OCI-LY1 (cell line): ENCODE results near the gene CPXM1.

Experiments used
- H2AFZ ChIP-seq: fragments of 200-600 bp; sonication (generic), shearing (Covaris generic); 2 replicates; pipeline ENCODE4 v1.6.0; 2014; ENCODE audit warnings: antibody characterized with exemption, mild to moderate bottlenecking, low read length
- H3F3A ChIP-seq: fragments of 200-600 bp; sonication (generic), shearing (Covaris generic); 2 replicates; pipeline ENCODE4 v1.6.0; 2014; ENCODE audit warnings: mild to moderate bottlenecking, antibody characterized with exemption, low read length, moderate library complexity; ENCODE audit not compliant: insufficient read depth
- H3K27ac ChIP-seq: fragments of 200-600 bp; sonication (generic); 2 replicates; pipeline ENCODE4 v1.5.1; 2014; ENCODE audit warnings: low read length, mixed run types, mild to moderate bottlenecking, low read depth; ENCODE audit not compliant: poor library complexity, severe bottlenecking
- H3K27me3 ChIP-seq: fragments of 200-600 bp; sonication (generic); 2 replicates; pipeline ENCODE4 v1.6.0; 2014; ENCODE audit warnings: antibody characterized with exemption, mild to moderate bottlenecking, low read length, moderate library complexity; ENCODE audit not compliant: insufficient read depth
- H3K36me3 ChIP-seq: fragments of 200-600 bp; sonication (generic); 2 replicates; pipeline ENCODE4 v1.6.1; 2014; ENCODE audit warnings: mild to moderate bottlenecking, antibody characterized with exemption, low read length, moderate library complexity, mixed read lengths; ENCODE audit not compliant: insufficient read depth
- H3K4me1 ChIP-seq: fragments of 200-600 bp; sonication (generic); 2 replicates; pipeline ENCODE4 v1.5.1; 2014; ENCODE audit warnings: mild to moderate bottlenecking, low read length, moderate library complexity; ENCODE audit not compliant: insufficient read depth, severe bottlenecking
- H3K4me2 ChIP-seq: fragments of 200-600 bp; sonication (generic), shearing (Covaris generic); 2 replicates; pipeline ENCODE4 v1.6.1; 2014; ENCODE audit warnings: low read length
- H3K4me3 ChIP-seq: fragments of 200-600 bp; sonication (generic); 2 replicates; pipeline ENCODE4 v1.5.1; 2014; ENCODE audit warnings: low read length, low read depth, mild to moderate bottlenecking, mixed read lengths; ENCODE audit not compliant: poor library complexity, severe bottlenecking
- H3K79me2 ChIP-seq: fragments of 200-600 bp; shearing (Covaris generic); 2 replicates; pipeline ENCODE4 v1.6.1; 2016; ENCODE audit warnings: mixed run types, low read length, mixed read lengths; ENCODE audit not compliant: insufficient read depth
- H3K9ac ChIP-seq: fragments of 200-600 bp; sonication (generic), shearing (Covaris generic); 2 replicates; pipeline ENCODE4 v1.6.1; 2014; ENCODE audit warnings: mild to moderate bottlenecking, low read length, mixed read lengths
- H3K9me2 ChIP-seq: fragments of 200-600 bp; sonication (generic), shearing (Covaris generic); 2 replicates; pipeline ENCODE4 v1.6.1; 2014; ENCODE audit warnings: low read depth, mild to moderate bottlenecking, low read length, mixed read lengths
- H3K9me3 ChIP-seq: fragments of 200-600 bp; shearing (Covaris generic); 2 replicates; pipeline ENCODE4 v1.6.1; 2014; ENCODE audit warnings: low read length, mixed read lengths
- H4K20me1 ChIP-seq: fragments of 200-600 bp; sonication (generic), shearing (Covaris generic); 2 replicates; pipeline ENCODE4 v1.6.0; 2016; ENCODE audit warnings: mild to moderate bottlenecking, low read length; ENCODE audit not compliant: insufficient read depth
- EZH2 ChIP-seq: fragments of 200-600 bp; sonication (generic), shearing (Covaris generic); IDR thresholded peaks from 2 replicates; pipeline ENCODE4 v1.8.0; 2017; ENCODE audit warnings: borderline replicate concordance, mixed run types, mild to moderate bottlenecking, antibody characterized with exemption, low read length, moderate library complexity, mixed read lengths
- TF ChIP-seq, protein P1 (sequence below): fragments of 200-600 bp; sonication (generic), shearing (Covaris generic); IDR thresholded peaks from 2 replicates; pipeline ENCODE4 v1.5.1; 2017; ENCODE audit warnings: mild to moderate bottlenecking, antibody characterized with exemption, low read length, moderate library complexity, mixed read lengths

The CPXM1 gene

DNA sequence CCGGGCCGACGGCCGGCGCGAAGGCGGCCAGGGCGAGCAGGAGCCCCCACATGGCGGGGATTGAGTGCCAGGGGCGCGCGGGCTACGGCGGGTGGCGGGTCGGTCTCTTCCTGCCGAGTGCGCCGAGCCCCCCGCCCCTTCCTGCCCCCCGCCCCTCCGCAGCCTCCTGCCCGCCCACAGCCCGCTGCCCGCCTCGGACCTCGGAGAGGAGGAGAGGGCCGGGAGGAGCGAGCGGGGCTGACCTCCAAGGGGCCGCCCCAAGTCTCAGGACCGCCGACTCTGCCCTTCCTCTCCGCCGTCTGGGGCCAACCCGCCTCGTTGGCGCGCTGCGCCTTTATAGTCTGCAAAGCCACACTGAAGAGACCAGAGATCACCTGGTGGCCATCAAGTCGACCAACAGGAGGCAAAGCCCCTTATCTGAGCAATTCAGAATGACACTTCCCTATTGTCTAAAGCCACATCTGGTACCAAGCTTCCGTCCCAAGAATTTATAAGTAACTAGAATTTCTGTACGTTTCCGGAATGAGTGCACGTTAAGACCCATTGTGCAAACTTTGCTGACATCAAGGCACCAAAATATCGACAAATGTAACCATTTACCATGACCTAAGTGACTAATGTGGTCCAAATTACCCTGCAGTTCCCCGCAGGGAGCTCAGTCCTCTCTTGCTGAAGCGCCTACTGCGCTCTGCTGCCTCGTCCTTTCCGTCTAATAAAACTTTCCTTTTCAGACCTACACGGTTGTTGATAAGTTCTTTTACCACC is at the start of gene CPXM1:
CPXM1 (minus strand) TSS at position 107 of the 765 bp plus-strand sequence; CDS start at position 52, 55 bp downstream.
- H3K27ac ChIP-seq, result no peak within 1 kb of the TSS

DNA sequence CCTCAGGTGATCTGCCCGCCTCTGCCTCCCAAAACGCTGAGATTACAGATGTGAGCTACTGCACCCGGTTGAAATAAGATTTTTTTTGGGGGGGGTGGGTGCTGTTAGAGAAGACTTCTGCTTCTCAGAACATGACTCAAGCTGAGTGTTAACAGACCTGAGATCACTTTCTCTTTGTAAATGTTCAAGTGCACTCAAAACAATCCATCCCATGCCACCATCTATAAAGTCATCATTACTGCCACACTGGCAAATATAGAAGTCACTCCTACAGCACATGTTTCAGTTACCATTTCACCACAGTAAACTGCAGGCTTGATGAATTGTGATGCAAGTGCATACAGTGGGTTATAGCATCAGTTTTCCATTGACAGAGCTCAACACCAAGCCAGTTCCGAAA is 49.1 kb upstream of the CPXM1 start:
- no peak overlapping the region for H3K4me2 ChIP-seq
- no peak overlapping the region for H3K4me3 ChIP-seq
- no peaks in the 10 kb centered on the region for H3K27me3 ChIP-seq
- no peaks in the 10 kb centered on the region for H3K9me2 ChIP-seq
- H3K36me3 ChIP-seq, result no peaks in the 10 kb centered on the region
- H3K9me3 ChIP-seq, result no peaks in the 10 kb centered on the region
- TF ChIP-seq, protein P1, sequence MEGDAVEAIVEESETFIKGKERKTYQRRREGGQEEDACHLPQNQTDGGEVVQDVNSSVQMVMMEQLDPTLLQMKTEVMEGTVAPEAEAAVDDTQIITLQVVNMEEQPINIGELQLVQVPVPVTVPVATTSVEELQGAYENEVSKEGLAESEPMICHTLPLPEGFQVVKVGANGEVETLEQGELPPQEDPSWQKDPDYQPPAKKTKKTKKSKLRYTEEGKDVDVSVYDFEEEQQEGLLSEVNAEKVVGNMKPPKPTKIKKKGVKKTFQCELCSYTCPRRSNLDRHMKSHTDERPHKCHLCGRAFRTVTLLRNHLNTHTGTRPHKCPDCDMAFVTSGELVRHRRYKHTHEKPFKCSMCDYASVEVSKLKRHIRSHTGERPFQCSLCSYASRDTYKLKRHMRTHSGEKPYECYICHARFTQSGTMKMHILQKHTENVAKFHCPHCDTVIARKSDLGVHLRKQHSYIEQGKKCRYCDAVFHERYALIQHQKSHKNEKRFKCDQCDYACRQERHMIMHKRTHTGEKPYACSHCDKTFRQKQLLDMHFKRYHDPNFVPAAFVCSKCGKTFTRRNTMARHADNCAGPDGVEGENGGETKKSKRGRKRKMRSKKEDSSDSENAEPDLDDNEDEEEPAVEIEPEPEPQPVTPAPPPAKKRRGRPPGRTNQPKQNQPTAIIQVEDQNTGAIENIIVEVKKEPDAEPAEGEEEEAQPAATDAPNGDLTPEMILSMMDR, result no peak
- no peak for TF ChIP-seq EZH2
- no peaks in the 10 kb centered on the region for H3F3A ChIP-seq
- no peak overlapping the region for H3K9ac ChIP-seq
- H3K4me1 ChIP-seq, result peaks cover 13% of the 10 kb centered on the region
- no peak overlapping the region for H2AFZ ChIP-seq
- H3K79me2 ChIP-seq, result no peaks in the 10 kb centered on the region
- no peaks in the 10 kb centered on the region for H4K20me1 ChIP-seq
- H3K27ac ChIP-seq, result no peak overlapping the region

More for the DNA sequence above, at the start of gene CPXM1:
- no peak within 1 kb of the TSS for H3K9ac ChIP-seq
- H3K36me3 ChIP-seq, result no peaks in the 10 kb centered on the region
- peaks cover 6% of the 10 kb centered on the region; the same call in 1 of the 2 replicates for H3K27me3 ChIP-seq
- H3K9me2 ChIP-seq, result no peaks in the 10 kb centered on the region
- TF ChIP-seq, protein P1, result no peak
- H3K79me2 ChIP-seq, result no peaks in the 10 kb centered on the region
- no peak within 1 kb of the TSS for H3K4me3 ChIP-seq
- H3K4me1 ChIP-seq, result no peaks in the 10 kb centered on the region
- no peaks in the 10 kb centered on the region for H3F3A ChIP-seq
- no peak within 1 kb of the TSS for H2AFZ ChIP-seq
- no peak within 1 kb of the TSS for H3K4me2 ChIP-seq
- H4K20me1 ChIP-seq, result no peaks in the 10 kb centered on the region
- H3K9me3 ChIP-seq, result no peaks in the 10 kb centered on the region

DNA sequence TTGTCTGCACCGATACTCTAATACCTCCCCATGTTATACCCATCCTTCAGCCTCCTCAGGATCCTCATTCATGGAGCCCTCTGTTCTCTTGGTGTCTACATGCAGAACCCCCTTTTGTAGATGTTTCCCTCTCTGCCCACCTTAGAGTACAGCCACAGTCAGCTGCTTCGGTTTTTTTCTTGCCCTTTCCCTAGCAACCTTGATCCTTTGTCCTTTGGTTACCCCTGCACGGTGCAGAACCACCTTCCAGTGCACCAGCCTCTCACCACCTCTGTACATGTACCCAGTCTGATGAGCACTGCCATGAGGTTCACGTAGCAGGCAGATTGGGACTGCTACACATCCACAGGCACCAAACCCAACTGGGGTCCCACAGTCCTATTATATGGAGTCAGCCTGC is 47.4 kb upstream of the CPXM1 start:
- no peaks in the 10 kb centered on the region for H3K79me2 ChIP-seq
- no peaks in the 10 kb centered on the region for H3K9me3 ChIP-seq
- TF ChIP-seq, protein P1, result no peak
- no peak for TF ChIP-seq EZH2
- no peak overlapping the region for H3K4me3 ChIP-seq
- H4K20me1 ChIP-seq, result no peaks in the 10 kb centered on the region
- H3K36me3 ChIP-seq, result 0 out of 2 replicates have a peak, but pooled peaks cover 3% of the 10 kb centered on the region
- H3K27me3 ChIP-seq, result no peaks in the 10 kb centered on the region
- H3K4me1 ChIP-seq, result peaks cover 12% of the 10 kb centered on the region
- no peak overlapping the region for H3K9ac ChIP-seq
- no peak overlapping the region for H2AFZ ChIP-seq
- no peaks in the 10 kb centered on the region for H3K9me2 ChIP-seq
- H3K4me2 ChIP-seq, result no peak overlapping the region
- no peak overlapping the region for H3K27ac ChIP-seq
- H3F3A ChIP-seq, result no peaks in the 10 kb centered on the region
